Calu3 (cell line): Measurements from ENCODE around the gene SLC26A6. TPM values are rescaled to one million over a fixed set of nuclear protein-coding genes. Genes with fewer than 3 reads are reported as not detected.

Source experiments
- BruUV-seq: library from RNA; stranded (reverse); fragments of 400-500 nt; replicated peaks from 2 replicates; lab custom pipeline; 2021; lab: Mats Ljungman, UMichigan
- CTCF ChIA-PET: fragments of 300-600 bp; sonication (Branson Sonifier 250); formaldehyde crosslinking; loops from one replicate; lab custom pipeline; 2022; ENCODE audit warnings: antibody characterized with exemption; lab: Charles Lee
- DNase-seq: peaks from one replicate; pipeline ENCODE4 v3.0.0; 2022
- H3K27ac Mint-ChIP-seq: one replicate; pipeline ENCODE4 v1.8.0; 2022; ENCODE audit warnings: mixed read lengths; ENCODE audit not compliant: unreplicated experiment
- H3K27me3 Mint-ChIP-seq: one replicate; pipeline ENCODE4 v1.8.0; 2022; ENCODE audit warnings: mixed read lengths; ENCODE audit not compliant: unreplicated experiment
- H3K36me3 Mint-ChIP-seq: one replicate; pipeline ENCODE4 v1.8.0; 2022; ENCODE audit warnings: mild to moderate bottlenecking, moderate library complexity, mixed read lengths; ENCODE audit not compliant: insufficient read depth, unreplicated experiment
- H3K4me1 Mint-ChIP-seq: one replicate; pipeline ENCODE4 v1.8.0; 2022; ENCODE audit warnings: mild to moderate bottlenecking, low read depth, mixed read lengths; ENCODE audit not compliant: unreplicated experiment
- H3K4me3 Mint-ChIP-seq: one replicate; pipeline ENCODE4 v1.8.0; 2022; ENCODE audit warnings: mild to moderate bottlenecking, low read depth, moderate library complexity, mixed read lengths; ENCODE audit not compliant: unreplicated experiment
- H3K9me3 Mint-ChIP-seq: one replicate; pipeline ENCODE4 v1.8.0; 2022; ENCODE audit warnings: low read depth, mixed read lengths; ENCODE audit not compliant: unreplicated experiment
- CTCF ChIP-seq: fragments of 200-600 bp; IDR thresholded peaks from one replicate; pipeline ENCODE4 v1.8.0; 2022; ENCODE audit warnings: antibody characterized with exemption; ENCODE audit not compliant: unreplicated experiment
- intact Hi-C: fragments of 100-400 bp; cut with micrococcal nuclease; formaldehyde crosslinking; loops from one replicate; pipeline ENCODE4 v1.10.0; 2022; ENCODE audit not compliant: unreplicated experiment
- total RNA-seq: library from RNA; stranded (reverse); gene quantifications from 2 replicates; pipeline ENCODE4 v1.2.3, GENCODE V29; 2022

Gene SLC26A6
- total RNA-seq, 1 experiment from 2014 or later, result 27.0 TPM

GRCh38 chr3:48588230-48588629 lies 47.0 kb downstream of the SLC26A6 start:
- no peak for TF ChIP-seq CTCF
- no peak overlapping the region for H3K4me3 Mint-ChIP-seq
- H3K36me3 Mint-ChIP-seq, result no peaks in the 10 kb centered on the region
- no peak overlapping the region for H3K27ac Mint-ChIP-seq
- H3K4me1 Mint-ChIP-seq, result no peaks in the 10 kb centered on the region
- BruUV-seq, result no TSS peak
- CTCF ChIA-PET, result no interaction called here
- H3K27me3 Mint-ChIP-seq, result peaks cover 12% of the 10 kb centered on the region
- intact Hi-C loops, result no loop called here
- H3K9me3 Mint-ChIP-seq, result no peaks in the 10 kb centered on the region
- DNase-seq, result no peak

GRCh38 chr3:48587686-48588085 lies 47.6 kb downstream of the SLC26A6 start:
- DNase-seq, result no peak
- Mint-ChIP-seq H3K4me1 (no peaks in the 10 kb centered on the region), H3K9me3 (no peaks in the 10 kb centered on the region), H3K27ac (no peak overlapping the region), H3K27me3 (peaks cover 12% of the 10 kb centered on the region), H3K4me3 (no peak overlapping the region), H3K36me3 (no peaks in the 10 kb centered on the region)
- TF ChIP-seq CTCF, result no peak
- intact Hi-C loops, result no loop called here
- CTCF ChIA-PET, result no interaction called here
- no TSS peak for BruUV-seq

GRCh38 chr3:48585411-48585810 lies 49.9 kb downstream of the SLC26A6 start:
- intact Hi-C loops, result no loop called here
- DNase-seq, result no peak
- CTCF ChIA-PET, result interaction anchor here (0.9 kb wide), 1 partner anchor 10 kb away, joined by 3 read pairs; no protein-coding TSS in a partner anchor
- TF ChIP-seq CTCF, result no peak
- Mint-ChIP-seq H3K27ac (no peak overlapping the region), H3K36me3 (no peaks in the 10 kb centered on the region), H3K4me1 (no peaks in the 10 kb centered on the region), H3K4me3 (no peak overlapping the region), H3K9me3 (no peaks in the 10 kb centered on the region), H3K27me3 (peaks cover 2% of the 10 kb centered on the region)
- no TSS peak for BruUV-seq

- intact Hi-C loops, result no loop called here
- no peak overlapping the region for H3K27ac Mint-ChIP-seq
- H3K36me3 Mint-ChIP-seq, result no peaks in the 10 kb centered on the region
- BruUV-seq, result no TSS peak
- no peak for DNase-seq
- no peaks in the 10 kb centered on the region for H3K4me1 Mint-ChIP-seq
- no peak for TF ChIP-seq CTCF
- CTCF ChIA-PET, result interaction anchor here (0.9 kb wide), 1 partner anchor 11 kb away, joined by 3 read pairs; no protein-coding TSS in a partner anchor
- no peaks in the 10 kb centered on the region for H3K27me3 Mint-ChIP-seq
- H3K9me3 Mint-ChIP-seq, result no peaks in the 10 kb centered on the region
- no peak overlapping the region for H3K4me3 Mint-ChIP-seq
Observed at GRCh38 chr3:48584836-48585235, 50.4 kb downstream of the SLC26A6 start.
